GM23248 (cell line): Measurements from ENCODE around the gene C3orf70.

Source experiments
- EZH2 ChIP-seq: fragments of 200-600 bp; sonication (generic); IDR thresholded peaks from 2 replicates; pipeline ENCODE4 v1.6.1; 2018; ENCODE audit warnings: antibody characterized with exemption, mild to moderate bottlenecking; ENCODE audit not compliant: insufficient read depth, poor library complexity, severe bottlenecking
- EZH2phosphoT487 ChIP-seq: fragments of 200-600 bp; sonication (generic); IDR thresholded peaks from 2 replicates; pipeline ENCODE4 v1.6.1; 2018; ENCODE audit warnings: antibody characterized with exemption, moderate library complexity, mild to moderate bottlenecking, low read depth; ENCODE audit not compliant: insufficient read depth

GRCh38 chr3:185199206-185199605 is 46.3 kb upstream of the C3orf70 start:
- TF ChIP-seq EZH2 (no peak), EZH2phosphoT487 (no peak)
